Hepatocyte (in vitro differentiated cells): Measurements from ENCODE around the gene GPR153. TPM values are rescaled to one million over a fixed set of nuclear protein-coding genes. Genes with fewer than 3 reads are reported as not detected.

ENCODE experiments used
- DNase-seq: peaks from one replicate; pipeline ENCODE4 v3.0.0-alpha.2; 2016; ENCODE audit warnings: low spot score
- H2AFZ ChIP-seq: fragments of 200-600 bp; sonication (generic); 2 replicates; pipeline ENCODE4 v1.6.0; 2016; ENCODE audit warnings: antibody characterized with exemption, mild to moderate bottlenecking
- H3K27ac ChIP-seq: fragments of 200-600 bp; sonication (generic); 2 replicates; pipeline ENCODE4 v1.5.1; 2016; ENCODE audit warnings: mild to moderate bottlenecking
- H3K27me3 ChIP-seq: fragments of 200-600 bp; sonication (generic); 2 replicates; pipeline ENCODE4 v1.6.1; 2016
- H3K36me3 ChIP-seq: fragments of 200-600 bp; sonication (generic); replicated peaks from 2 replicates; pipeline ENCODE4 v1.5.1; 2016; ENCODE audit warnings: low read depth; ENCODE audit not compliant: insufficient read depth
- H3K4me1 ChIP-seq: fragments of 200-600 bp; sonication (generic); 2 replicates; pipeline ENCODE4 v1.5.1; 2016; ENCODE audit warnings: mild to moderate bottlenecking, moderate library complexity; ENCODE audit not compliant: insufficient read depth
- H3K4me2 ChIP-seq: fragments of 200-600 bp; sonication (generic); 2 replicates; pipeline ENCODE4 v1.6.0; 2016
- H3K4me3 ChIP-seq: fragments of 200-600 bp; sonication (generic); 2 replicates; pipeline ENCODE4 v1.5.1; 2016; ENCODE audit warnings: mild to moderate bottlenecking
- H3K79me2 ChIP-seq: fragments of 200-600 bp; sonication (generic); 2 replicates; pipeline ENCODE4 v1.6.0; 2017; ENCODE audit warnings: mild to moderate bottlenecking
- H3K9me2 ChIP-seq: fragments of 200-600 bp; sonication (generic); replicated peaks from 2 replicates; pipeline ENCODE4 v1.6.0; 2017; ENCODE audit warnings: mild to moderate bottlenecking; ENCODE audit not compliant: insufficient read depth
- H3K9me3 ChIP-seq: fragments of 200-600 bp; sonication (generic); 2 replicates; pipeline ENCODE4 v1.5.1; 2016; ENCODE audit warnings: low read depth, mild to moderate bottlenecking
- H4K20me1 ChIP-seq: fragments of 200-600 bp; sonication (generic); 2 replicates; pipeline ENCODE4 v1.6.0; 2016; ENCODE audit warnings: mild to moderate bottlenecking; ENCODE audit not compliant: insufficient read depth, poor library complexity, severe bottlenecking
- EZH2 ChIP-seq: fragments of 200-600 bp; sonication (generic); IDR thresholded peaks from 2 replicates; pipeline ENCODE4 v1.6.1; 2016; ENCODE audit warnings: antibody characterized with exemption, mild to moderate bottlenecking, borderline replicate concordance
- EZH2phosphoT487 ChIP-seq: fragments of 200-600 bp; sonication (generic); IDR thresholded peaks from one replicate; pipeline ENCODE4 v1.6.1; 2018; ENCODE audit warnings: antibody characterized with exemption, mild to moderate bottlenecking, low read depth, moderate library complexity; ENCODE audit not compliant: unreplicated experiment, severe bottlenecking
- whole genome bisulfite sequencing: methylation state at CpG from one replicate; pipeline ENCODE4 v1.1.6; 2016; ENCODE audit warnings: low lambda C conversion rate; ENCODE audit errors: missing lambda C conversion rate; 5-methylcytosine and 5-hydroxymethylcytosine counted together
- polyA plus RNA-seq: library from polyadenylated mRNA; unstranded; fragments of >200 nt; fragmentation: Nextera tagmentation; extraction: Ambion mirVana; gene quantifications from 2 replicates; pipeline ENCODE4 v1.2.1, GENCODE V29; 2016
- total RNA-seq: library from RNA; depleted of rRNA; stranded (reverse); fragments of >200 nt; gene quantifications from 2 replicates; pipeline ENCODE4 v1.2.3, GENCODE V29; 2014
- TF ChIP-seq, protein P1 (sequence below): fragments of 200-600 bp; sonication (generic); IDR thresholded peaks from 2 replicates; pipeline ENCODE4 v1.5.1; 2016; ENCODE audit warnings: antibody characterized with exemption, mild to moderate bottlenecking; ENCODE audit not compliant: poor library complexity

The GPR153 gene
- total and polyA plus RNA-seq, 2 experiments from 2014 or later = 9.1 to 13.5 TPM

DNA sequence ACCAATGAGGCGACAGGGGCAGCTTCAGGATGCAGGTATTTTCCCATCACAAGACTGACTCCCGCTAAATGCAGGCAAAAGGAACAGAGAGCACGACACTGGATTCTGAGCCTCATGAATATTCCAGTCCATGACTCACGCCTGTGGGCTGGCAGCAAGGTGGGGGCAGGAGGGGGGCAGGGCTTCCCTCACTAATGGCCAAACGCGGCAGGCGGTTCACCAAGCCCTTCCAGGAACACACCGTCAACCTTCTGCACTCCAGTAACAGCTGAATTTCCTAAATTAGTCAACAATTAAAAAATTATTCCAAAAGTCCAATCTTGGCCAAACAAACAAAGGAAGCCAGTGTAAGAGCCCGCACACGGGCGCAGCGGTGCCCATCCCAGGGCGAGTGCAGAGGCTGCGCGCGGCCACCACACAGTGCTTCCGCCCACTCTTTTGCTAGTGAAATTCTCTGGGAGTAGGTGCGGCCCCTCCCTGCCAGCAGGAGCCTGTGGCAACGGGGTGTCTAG lies 12.5 kb upstream of the GPR153 start:
- Histone ChIP-seq H3K36me3 (no peaks in the 10 kb centered on the region), H3K4me2 (no peak overlapping the region), H4K20me1 (no peaks in the 10 kb centered on the region), H3K4me3 (no peak overlapping the region), H3K9me3 (no peaks in the 10 kb centered on the region), H2AFZ (no peak overlapping the region), H3K4me1 (peaks cover 38% of the 10 kb centered on the region), H3K27ac (no peak overlapping the region), H3K9me2 (no peaks in the 10 kb centered on the region), H3K27me3 (no peaks in the 10 kb centered on the region), H3K79me2 (no peaks in the 10 kb centered on the region)
- TF ChIP-seq EZH2 (no peak), EZH2phosphoT487 (no peak)
- TF ChIP-seq, protein P1, sequence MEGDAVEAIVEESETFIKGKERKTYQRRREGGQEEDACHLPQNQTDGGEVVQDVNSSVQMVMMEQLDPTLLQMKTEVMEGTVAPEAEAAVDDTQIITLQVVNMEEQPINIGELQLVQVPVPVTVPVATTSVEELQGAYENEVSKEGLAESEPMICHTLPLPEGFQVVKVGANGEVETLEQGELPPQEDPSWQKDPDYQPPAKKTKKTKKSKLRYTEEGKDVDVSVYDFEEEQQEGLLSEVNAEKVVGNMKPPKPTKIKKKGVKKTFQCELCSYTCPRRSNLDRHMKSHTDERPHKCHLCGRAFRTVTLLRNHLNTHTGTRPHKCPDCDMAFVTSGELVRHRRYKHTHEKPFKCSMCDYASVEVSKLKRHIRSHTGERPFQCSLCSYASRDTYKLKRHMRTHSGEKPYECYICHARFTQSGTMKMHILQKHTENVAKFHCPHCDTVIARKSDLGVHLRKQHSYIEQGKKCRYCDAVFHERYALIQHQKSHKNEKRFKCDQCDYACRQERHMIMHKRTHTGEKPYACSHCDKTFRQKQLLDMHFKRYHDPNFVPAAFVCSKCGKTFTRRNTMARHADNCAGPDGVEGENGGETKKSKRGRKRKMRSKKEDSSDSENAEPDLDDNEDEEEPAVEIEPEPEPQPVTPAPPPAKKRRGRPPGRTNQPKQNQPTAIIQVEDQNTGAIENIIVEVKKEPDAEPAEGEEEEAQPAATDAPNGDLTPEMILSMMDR = no peak
- 88% methylated on average over 19 of the region's 19 CpGs for WGBS
- DNase-seq = peak; percentile 61

- Histone ChIP-seq H3K4me1 (peaks cover 38% of the 10 kb centered on the region), H2AFZ (no peak overlapping the region), H3K79me2 (no peaks in the 10 kb centered on the region), H3K36me3 (no peaks in the 10 kb centered on the region), H3K4me3 (no peak overlapping the region), H3K27ac (no peak overlapping the region), H3K27me3 (no peaks in the 10 kb centered on the region), H3K4me2 (no peak overlapping the region), H3K9me3 (no peaks in the 10 kb centered on the region), H4K20me1 (no peaks in the 10 kb centered on the region), H3K9me2 (no peaks in the 10 kb centered on the region)
- no peak for DNase-seq
- TF ChIP-seq, protein P1 = peak; percentile 6
- no peak for TF ChIP-seq EZH2
- TF ChIP-seq EZH2phosphoT487 = no peak
- WGBS = 83% methylated on average over 6 of the region's 6 CpGs
These were observed 12.0 kb upstream of the GPR153 start for GRCh38 chr1:6272868-6273267.

DNA sequence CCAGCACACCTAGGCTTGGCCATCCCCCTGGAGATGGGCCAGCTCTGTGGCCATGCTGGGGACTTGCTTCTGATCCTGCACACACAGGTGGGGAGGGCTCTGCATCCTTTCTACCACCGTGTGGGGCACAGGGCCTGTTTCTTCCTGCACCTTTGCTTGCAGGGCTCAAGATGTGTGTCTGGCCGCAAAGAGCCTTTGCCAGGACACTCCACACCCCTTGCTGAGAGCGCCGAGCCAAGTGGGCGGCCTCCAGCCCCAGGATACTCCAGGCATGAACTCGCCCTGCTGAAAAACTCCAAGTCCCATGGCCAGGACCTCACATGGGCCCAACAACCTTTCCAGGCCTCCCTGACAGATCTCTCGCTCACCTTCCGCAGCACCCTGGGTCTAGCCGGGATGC lies 11.6 kb upstream of the GPR153 start:
- no peak overlapping the region for H3K4me2 ChIP-seq
- no peak overlapping the region for H3K4me3 ChIP-seq
- TF ChIP-seq EZH2 (no peak), EZH2phosphoT487 (no peak)
- 95% methylated on average over 9 of the region's 9 CpGs for WGBS
- no peak overlapping the region for H2AFZ ChIP-seq
- no peaks in the 10 kb centered on the region for H3K9me3 ChIP-seq
- no peaks in the 10 kb centered on the region for H3K36me3 ChIP-seq
- H3K27me3 ChIP-seq = no peaks in the 10 kb centered on the region
- no peaks in the 10 kb centered on the region for H3K9me2 ChIP-seq
- H4K20me1 ChIP-seq = no peaks in the 10 kb centered on the region
- no peak overlapping the region for H3K27ac ChIP-seq
- H3K79me2 ChIP-seq = no peaks in the 10 kb centered on the region
- peaks cover 38% of the 10 kb centered on the region for H3K4me1 ChIP-seq
- no peak for DNase-seq

DNA sequence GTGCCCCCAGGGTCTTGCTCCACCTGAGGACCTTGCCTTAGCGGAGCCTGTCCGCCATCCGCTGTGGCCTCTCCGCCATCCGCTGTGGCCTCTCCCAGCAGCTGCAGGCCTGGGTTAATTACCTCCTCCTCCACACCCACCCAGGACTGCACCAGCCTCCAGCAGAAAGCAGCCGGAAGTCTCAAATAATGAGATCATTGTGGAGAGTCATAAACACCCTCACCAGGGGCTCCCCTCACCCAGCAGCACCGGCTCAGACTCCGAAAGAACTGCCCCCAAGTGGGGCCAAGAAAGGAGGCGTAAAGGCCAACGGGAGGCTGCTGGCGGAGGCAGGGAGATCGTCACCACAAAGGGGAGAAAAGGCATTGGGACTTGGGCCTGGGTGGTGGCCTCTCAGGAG lies 10.7 kb upstream of the GPR153 start:
- H4K20me1 ChIP-seq = no peaks in the 10 kb centered on the region
- no peak overlapping the region for H2AFZ ChIP-seq
- DNase-seq = peak; percentile 50
- no peaks in the 10 kb centered on the region for H3K36me3 ChIP-seq
- no peaks in the 10 kb centered on the region for H3K79me2 ChIP-seq
- H3K27me3 ChIP-seq = no peaks in the 10 kb centered on the region
- H3K9me2 ChIP-seq = no peaks in the 10 kb centered on the region
- no peaks in the 10 kb centered on the region for H3K9me3 ChIP-seq
- H3K4me1 ChIP-seq = peaks cover 38% of the 10 kb centered on the region
- 57% methylated on average over 12 of the region's 12 CpGs for WGBS
- TF ChIP-seq EZH2 = no peak
- TF ChIP-seq EZH2phosphoT487 = no peak
- TF ChIP-seq, protein P1 = no peak
- H3K4me3 ChIP-seq = no peak overlapping the region
- peak overlapping the region; percentile 55 for H3K27ac ChIP-seq
- H3K4me2 ChIP-seq = no peak overlapping the region
